GM12878 (cell line): ENCODE data around the gene UBE2I. TPM values are rescaled to one million over a fixed set of nuclear protein-coding genes. Genes with fewer than 3 reads are reported as not detected.

Experiments used
- ATAC-seq: fragments of 200-7000 bp; cut with Tn5 transposase; 3 replicates; pipeline ENCODE4 v1.9.1; 2020; ENCODE audit warnings: mild to moderate bottlenecking, moderate library complexity
- BruUV-seq: library from RNA; stranded (reverse); fragments of 400-500 nt; replicated peaks from 2 replicates; lab custom pipeline; 2021; lab: Mats Ljungman, UMichigan
- CTCF ChIA-PET: fragments of 300-600 bp; sonication (Branson Sonifier 250); formaldehyde crosslinking; extraction: SDS; loops from one replicate; lab custom pipeline; 2021; ENCODE audit warnings: inconsistent platforms; lab: Yijun Ruan, JAX
- POLR2A ChIA-PET: fragments of 350-600 bp; formaldehyde crosslinking; extraction: SDS; loops from one replicate; lab custom pipeline; 2021; ENCODE audit warnings: inconsistent platforms; lab: Charles Lee
- RAD21 ChIA-PET: fragments of 300-600 bp; sonication (Branson Sonifier 250); formaldehyde crosslinking; loops from one replicate; lab custom pipeline; 2023; ENCODE audit warnings: antibody characterized with exemption; ENCODE audit not compliant: unreplicated experiment; lab: Charles Lee
- SMC1A ChIA-PET: fragments of 300-600 bp; sonication (Branson Sonifier 250); formaldehyde crosslinking; loops from one replicate; lab custom pipeline; 2023; ENCODE audit not compliant: unreplicated experiment, uncharacterized antibody; lab: Charles Lee
- DNase-seq: peaks from one replicate; pipeline ENCODE4 v3.0.0-alpha.2; 2011; ENCODE audit warnings: low read depth, low spot score
- FAIRE-seq: peaks from 3 replicates; lab custom pipeline; 2011; peaks lifted over from hg19 to GRCh38; lab: Jason Lieb, UNC
- H2AFZ ChIP-seq: 2 replicates; pipeline ENCODE4 v1.6.0; 2011; ENCODE audit warnings: low read depth, low read length, control low read depth; ENCODE audit not compliant: control insufficient read depth
- H3K27ac ChIP-seq: 2 replicates; pipeline ENCODE4 v1.5.1; 2011; ENCODE audit warnings: control low read depth; ENCODE audit not compliant: control insufficient read depth, insufficient read depth
- H3K27me3 ChIP-seq, 2 experiments: replicated peaks in 1 of 2; 2 replicates each; pipeline versions ENCODE4 v1.6.0 to v1.6.1; 2011; ENCODE audit warnings: low read length in 1 of 2; ENCODE audit not compliant: control insufficient read depth in 2 of 2, insufficient read depth in 2 of 2
- H3K36me3 ChIP-seq, 2 experiments: 2 replicates each; pipeline ENCODE4 v1.5.1; 2011; ENCODE audit warnings: low read length in 1 of 2; ENCODE audit not compliant: control insufficient read depth in 2 of 2, insufficient read depth in 2 of 2
- H3K4me1 ChIP-seq: 2 replicates; pipeline ENCODE4 v1.6.1; 2011; ENCODE audit warnings: mild to moderate bottlenecking, low read length, moderate library complexity, mixed read lengths; ENCODE audit not compliant: control insufficient read depth, insufficient read depth
- H3K4me2 ChIP-seq: 2 replicates; pipeline ENCODE4 v1.6.0; 2011; ENCODE audit warnings: control low read depth; ENCODE audit not compliant: control insufficient read depth, insufficient read depth
- H3K4me3 ChIP-seq: fragments of 200-600 bp; sonication (generic); 2 replicates; pipeline ENCODE4 v1.5.1; 2016
- H3K79me2 ChIP-seq: 2 replicates; pipeline ENCODE4 v1.6.0; 2011; ENCODE audit warnings: low read length; ENCODE audit not compliant: control insufficient read depth, insufficient read depth
- H3K9ac ChIP-seq: 2 replicates; pipeline ENCODE4 v1.8.0; 2011; ENCODE audit warnings: low read length, control low read depth, mixed read lengths; ENCODE audit not compliant: control insufficient read depth, insufficient read depth
- H3K9me3 ChIP-seq: replicated peaks from 3 replicates; pipeline ENCODE4 v1.5.1; 2011; ENCODE audit warnings: mild to moderate bottlenecking, low read length; ENCODE audit not compliant: control insufficient read depth, insufficient read depth
- H4K20me1 ChIP-seq: 2 replicates; pipeline ENCODE4 v1.6.0; 2011; ENCODE audit not compliant: control insufficient read depth, insufficient read depth
- NBN ChIP-seq: fragments of 450-650 bp; IDR thresholded peaks from 2 replicates; pipeline ENCODE4 v1.6.1; 2016
- PBX3 ChIP-seq: IDR thresholded peaks from 2 replicates; pipeline ENCODE4 v1.6.1; 2011; ENCODE audit warnings: mild to moderate bottlenecking, low read depth, low read length, moderate library complexity; ENCODE audit not compliant: insufficient replicate concordance
- WGBS: methylation state at CpG from one replicate; pipeline ENCODE4 v1.1.6; 2016; ENCODE audit warnings: low lambda C conversion rate; ENCODE audit not compliant: insufficient replicate concordance, insufficient coverage; ENCODE audit errors: missing lambda C conversion rate; 5-methylcytosine and 5-hydroxymethylcytosine counted together
- in situ Hi-C: fragments of 300-500 bp; cut with MboI; formaldehyde crosslinking; loops from 9 replicates; pipeline ENCODE4 v1.14.3; 2018; ENCODE audit warnings: mixed read lengths
- intact Hi-C: fragments of 100-400 bp; cut with micrococcal nuclease; formaldehyde crosslinking; loops from one replicate; pipeline ENCODE4 v1.14.2; 2022; ENCODE audit not compliant: unreplicated experiment
- polyA plus RNA-seq, 11 experiments: library from polyadenylated mRNA; depleted of rRNA in 4 of 11; unstranded in 6 of 11; stranded (reverse) in 5 of 11; fragments of >200 nt; fragmentation: Nextera tagmentation in 4 of 11; fragmentation: Illumina TruSeq in 1 of 11; extraction: Ambion mirVana in 4 of 11; extraction: Trizol in 1 of 11; gene quantifications; 1 replicate in 1 of 11; 2 replicates in 10 of 11; pipeline versions ENCODE4 v1.2.1 to v1.2.3, GENCODE V29; 2011 to 2016; ENCODE audit warnings: inconsistent platforms in 2 of 11, missing spikeins in 2 of 11, low read depth in 1 of 11
- total RNA-seq, 4 experiments: library from RNA; depleted of rRNA in 3 of 4; stranded (reverse); fragments of >200 nt in 3 of 4; fragmentation: Illumina TruSeq in 1 of 4; extraction: Trizol in 1 of 4; gene quantifications; 2 replicates each; pipeline versions ENCODE4 v1.2.1 to v1.2.3, GENCODE V29; 2013 to 2021
- TF ChIP-seq, protein P1 (sequence below): IDR thresholded peaks from 2 replicates; pipeline ENCODE4 v1.6.1; 2012; ENCODE audit warnings: improper control_type of control experiment, low read depth, low read length; ENCODE audit not compliant: insufficient replicate concordance
- TF ChIP-seq, protein P2 (sequence below): fragments of 450-650 bp; IDR thresholded peaks from 2 replicates; pipeline ENCODE4 v1.6.1; 2016; ENCODE audit warnings: mild to moderate bottlenecking

UBE2I gene
- total and polyA plus RNA-seq, 10 of the 15 experiments (the other 5 are each of a cell fraction or from before 2014, with no cell fraction given), result 47.5 to 243 (median 194) TPM

- FAIRE-seq (no peak), DNase-seq (no peak), ATAC-seq (no peak)
- intact Hi-C loops (no loop called here), in situ Hi-C loops (no loop called here)
- H3K36me3 ChIP-seq, result peaks cover 0 to 4% of the 10 kb centered on the region in 2 experiments; a peak in 2 of 4 replicates
- RAD21 ChIA-PET, result no interaction called here
- no peak overlapping the region for H3K27ac ChIP-seq
- no peaks in the 10 kb centered on the region for H3K9me3 ChIP-seq
- peaks cover 18% of the 10 kb centered on the region for H3K79me2 ChIP-seq
- POLR2A ChIA-PET, result no interaction called here
- peaks cover 8% of the 10 kb centered on the region; the same call in 1 of the 2 replicates for H3K4me1 ChIP-seq
- H2AFZ ChIP-seq, result no peak overlapping the region
- no peak overlapping the region for H3K4me3 ChIP-seq
- H3K27me3 ChIP-seq, result no peaks in the 10 kb centered on the region
- H4K20me1 ChIP-seq, result no peaks in the 10 kb centered on the region
- SMC1A ChIA-PET, result no interaction called here
- TF ChIP-seq, protein P1, sequence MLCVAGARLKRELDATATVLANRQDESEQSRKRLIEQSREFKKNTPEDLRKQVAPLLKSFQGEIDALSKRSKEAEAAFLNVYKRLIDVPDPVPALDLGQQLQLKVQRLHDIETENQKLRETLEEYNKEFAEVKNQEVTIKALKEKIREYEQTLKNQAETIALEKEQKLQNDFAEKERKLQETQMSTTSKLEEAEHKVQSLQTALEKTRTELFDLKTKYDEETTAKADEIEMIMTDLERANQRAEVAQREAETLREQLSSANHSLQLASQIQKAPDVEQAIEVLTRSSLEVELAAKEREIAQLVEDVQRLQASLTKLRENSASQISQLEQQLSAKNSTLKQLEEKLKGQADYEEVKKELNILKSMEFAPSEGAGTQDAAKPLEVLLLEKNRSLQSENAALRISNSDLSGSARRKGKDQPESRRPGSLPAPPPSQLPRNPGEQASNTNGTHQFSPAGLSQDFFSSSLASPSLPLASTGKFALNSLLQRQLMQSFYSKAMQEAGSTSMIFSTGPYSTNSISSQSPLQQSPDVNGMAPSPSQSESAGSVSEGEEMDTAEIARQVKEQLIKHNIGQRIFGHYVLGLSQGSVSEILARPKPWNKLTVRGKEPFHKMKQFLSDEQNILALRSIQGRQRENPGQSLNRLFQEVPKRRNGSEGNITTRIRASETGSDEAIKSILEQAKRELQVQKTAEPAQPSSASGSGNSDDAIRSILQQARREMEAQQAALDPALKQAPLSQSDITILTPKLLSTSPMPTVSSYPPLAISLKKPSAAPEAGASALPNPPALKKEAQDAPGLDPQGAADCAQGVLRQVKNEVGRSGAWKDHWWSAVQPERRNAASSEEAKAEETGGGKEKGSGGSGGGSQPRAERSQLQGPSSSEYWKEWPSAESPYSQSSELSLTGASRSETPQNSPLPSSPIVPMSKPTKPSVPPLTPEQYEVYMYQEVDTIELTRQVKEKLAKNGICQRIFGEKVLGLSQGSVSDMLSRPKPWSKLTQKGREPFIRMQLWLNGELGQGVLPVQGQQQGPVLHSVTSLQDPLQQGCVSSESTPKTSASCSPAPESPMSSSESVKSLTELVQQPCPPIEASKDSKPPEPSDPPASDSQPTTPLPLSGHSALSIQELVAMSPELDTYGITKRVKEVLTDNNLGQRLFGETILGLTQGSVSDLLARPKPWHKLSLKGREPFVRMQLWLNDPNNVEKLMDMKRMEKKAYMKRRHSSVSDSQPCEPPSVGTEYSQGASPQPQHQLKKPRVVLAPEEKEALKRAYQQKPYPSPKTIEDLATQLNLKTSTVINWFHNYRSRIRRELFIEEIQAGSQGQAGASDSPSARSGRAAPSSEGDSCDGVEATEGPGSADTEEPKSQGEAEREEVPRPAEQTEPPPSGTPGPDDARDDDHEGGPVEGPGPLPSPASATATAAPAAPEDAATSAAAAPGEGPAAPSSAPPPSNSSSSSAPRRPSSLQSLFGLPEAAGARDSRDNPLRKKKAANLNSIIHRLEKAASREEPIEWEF, result no peak
- TF ChIP-seq PBX3, result no peak
- no peak for TF ChIP-seq NBN
- TF ChIP-seq, protein P2, sequence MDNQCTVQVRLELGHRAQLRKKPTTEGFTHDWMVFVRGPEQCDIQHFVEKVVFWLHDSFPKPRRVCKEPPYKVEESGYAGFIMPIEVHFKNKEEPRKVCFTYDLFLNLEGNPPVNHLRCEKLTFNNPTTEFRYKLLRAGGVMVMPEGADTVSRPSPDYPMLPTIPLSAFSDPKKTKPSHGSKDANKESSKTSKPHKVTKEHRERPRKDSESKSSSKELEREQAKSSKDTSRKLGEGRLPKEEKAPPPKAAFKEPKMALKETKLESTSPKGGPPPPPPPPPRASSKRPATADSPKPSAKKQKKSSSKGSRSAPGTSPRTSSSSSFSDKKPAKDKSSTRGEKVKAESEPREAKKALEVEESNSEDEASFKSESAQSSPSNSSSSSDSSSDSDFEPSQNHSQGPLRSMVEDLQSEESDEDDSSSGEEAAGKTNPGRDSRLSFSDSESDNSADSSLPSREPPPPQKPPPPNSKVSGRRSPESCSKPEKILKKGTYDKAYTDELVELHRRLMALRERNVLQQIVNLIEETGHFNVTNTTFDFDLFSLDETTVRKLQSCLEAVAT, result no peak
- no peak overlapping the region for H3K9ac ChIP-seq
- CTCF ChIA-PET, result no interaction called here
- WGBS, result 94% methylated on average over 46 of the region's 46 CpGs
- no TSS peak for BruUV-seq
- H3K4me2 ChIP-seq, result no peak overlapping the region
Measured at GRCh38 chr16:1374418-1375297, 65.2 kb downstream of the UBE2I start.
